HCT116 (cell line): ENCODE measurements around the gene MIA. TPM values are rescaled to one million over a fixed set of nuclear protein-coding genes. Genes with fewer than 3 reads are reported as not detected.
A peak's percentile ranks its signal among the peaks of the same experiment; 100 is the strongest.

Experiments used
- ATAC-seq: fragments of 200-7000 bp; cut with Tn5 transposase; 2 replicates; pipeline ENCODE4 v1.9.1; 2020; ENCODE audit warnings: mild to moderate bottlenecking, moderate library complexity
- BruUV-seq: library from RNA; stranded (reverse); fragments of 400-500 nt; replicated peaks from 2 replicates; lab custom pipeline; 2021; lab: Mats Ljungman, UMichigan
- CTCF ChIA-PET: fragments of 300-600 bp; sonication (Branson Sonifier 250); formaldehyde crosslinking; loops from one replicate; lab custom pipeline; 2021; ENCODE audit warnings: antibody characterized with exemption; lab: Charles Lee
- POLR2A ChIA-PET: fragments of 300-600, 350-600 bp; sonication (Branson Sonifier 250); formaldehyde crosslinking; loops from one replicate; lab custom pipeline; 2021; ENCODE audit warnings: antibody characterized with exemption; lab: Charles Lee
- RAD21 ChIA-PET, 2 experiments: fragments of 300-600 bp; sonication (Branson Sonifier 250); formaldehyde crosslinking; loops; one replicate each; lab custom pipeline; 2023; ENCODE audit warnings: low total read pairs in 2 of 2; ENCODE audit not compliant: uncharacterized antibody in 2 of 2, unreplicated experiment in 2 of 2, low non-redundant PET in 1 of 2; lab: Charles Lee
- DNase-seq: peaks from one replicate; pipeline ENCODE4 v3.0.0-alpha.2; 2010; ENCODE audit warnings: low read depth, low spot score
- H2AFZ ChIP-seq: fragments of 200-600 bp; shearing (Covaris generic), sonication (generic); 2 replicates; pipeline ENCODE4 v1.6.1; 2017; ENCODE audit warnings: low read depth, mixed run types, mixed read lengths, antibody characterized with exemption, low read length; ENCODE audit not compliant: poor library complexity, severe bottlenecking
- H3K27ac ChIP-seq: 2 replicates; pipeline ENCODE4 v1.5.1; 2012; ENCODE audit warnings: low read depth, low read length
- H3K27me3 ChIP-seq: fragments of 200-600 bp; sonication (generic); 2 replicates; pipeline ENCODE4 v1.6.1; 2016; ENCODE audit warnings: mixed run types, low read length, mixed read lengths; ENCODE audit not compliant: insufficient read depth
- H3K36me3 ChIP-seq, 2 experiments: fragments of 200-500 bp in 1 of 2; fragments of 200-600 bp in 1 of 2; sonication (Bioruptor generic) in 1 of 2; sonication (generic) in 1 of 2; 2 replicates each; pipeline versions ENCODE4 v1.5.1 to v1.6.1; 2014 to 2016; ENCODE audit warnings: low read length in 2 of 2, inconsistent platforms in 1 of 2, mixed read lengths in 1 of 2, mixed run types in 1 of 2; ENCODE audit not compliant: insufficient read depth in 2 of 2, control insufficient read depth in 1 of 2
- H3K4me1 ChIP-seq, 2 experiments: fragments of 200-600 bp in 1 of 2; sonication (generic) in 1 of 2; 2 replicates each; pipeline versions ENCODE4 v1.5.1 to v1.6.1; 2012 to 2017; ENCODE audit warnings: low read length in 2 of 2, inconsistent platforms in 1 of 2, mild to moderate bottlenecking in 1 of 2, mixed read lengths in 1 of 2, mixed run types in 1 of 2, moderate library complexity in 1 of 2; ENCODE audit not compliant: insufficient read depth in 2 of 2, control insufficient read depth in 1 of 2
- H3K4me2 ChIP-seq: fragments of 200-600 bp; sonication (generic); 2 replicates; pipeline ENCODE4 v1.6.1; 2017; ENCODE audit warnings: mixed run types, low read length, mixed read lengths
- H3K4me3 ChIP-seq, 2 experiments: fragments of 200-600 bp in 1 of 2; sonication (generic) in 1 of 2; replicated peaks in 1 of 2; 2 replicates each; pipeline ENCODE4 v1.5.1; 2011 to 2016; ENCODE audit warnings: low read length in 2 of 2, control low read depth in 1 of 2, low read depth in 1 of 2, mild to moderate bottlenecking in 1 of 2, mixed read lengths in 1 of 2, mixed run types in 1 of 2
- H3K79me2 ChIP-seq: fragments of 200-600 bp; sonication (generic); 2 replicates; pipeline ENCODE4 v1.6.1; 2017; ENCODE audit warnings: mild to moderate bottlenecking, mixed run types, low read length, moderate library complexity, mixed read lengths; ENCODE audit not compliant: insufficient read depth
- H3K9ac ChIP-seq: fragments of 200-600 bp; sonication (generic); 2 replicates; pipeline ENCODE4 v1.6.1; 2016; ENCODE audit warnings: low read length, mixed read lengths
- H3K9me2 ChIP-seq: fragments of 200-600 bp; sonication (generic), shearing (Covaris generic); 2 replicates; pipeline ENCODE4 v1.6.1; 2017; ENCODE audit warnings: mixed run types, mild to moderate bottlenecking, moderate library complexity; ENCODE audit not compliant: insufficient read depth
- H3K9me3 ChIP-seq, 2 experiments: fragments of 200-500 bp in 1 of 2; fragments of 200-600 bp in 1 of 2; sonication (Bioruptor generic) in 1 of 2; sonication (generic) in 1 of 2; 2 replicates each; pipeline ENCODE4 v1.6.1; 2014 to 2017; ENCODE audit warnings: low read length in 2 of 2, mixed read lengths in 2 of 2, inconsistent platforms in 1 of 2, low read depth in 1 of 2, mild to moderate bottlenecking in 1 of 2, mixed run types in 1 of 2, moderate library complexity in 1 of 2; ENCODE audit not compliant: control insufficient read depth in 1 of 2, insufficient read depth in 1 of 2
- H4K20me1 ChIP-seq: fragments of 200-600 bp; sonication (generic), shearing (Covaris generic); 2 replicates; pipeline ENCODE4 v1.6.1; 2017; ENCODE audit warnings: mixed run types, mild to moderate bottlenecking, moderate library complexity; ENCODE audit not compliant: insufficient read depth
- CTCF ChIP-seq, 3 experiments: fragments of 200-600 bp in 1 of 3; sonication (generic) in 1 of 3; IDR thresholded peaks in 2 of 3; conservative IDR thresholded peaks in 1 of 3; 2 replicates each; pipeline ENCODE4 v1.5.1; 2012 to 2017; ENCODE audit warnings: low read depth in 2 of 3, low read length in 2 of 3, antibody characterized with exemption in 1 of 3, borderline replicate concordance in 1 of 3, control low read depth in 1 of 3, mild to moderate bottlenecking in 1 of 3, mixed read lengths in 1 of 3, mixed run types in 1 of 3, moderate library complexity in 1 of 3; ENCODE audit not compliant: insufficient read depth in 1 of 3
- EGR1 ChIP-seq: IDR thresholded peaks from 2 replicates; pipeline ENCODE4 v1.6.1; 2012; ENCODE audit warnings: low read depth
- EZH2 ChIP-seq: fragments of 200-600 bp; sonication (generic); IDR thresholded peaks from 2 replicates; pipeline ENCODE4 v1.6.1; 2017; ENCODE audit warnings: antibody characterized with exemption, mixed run types
- FOSL1 ChIP-seq: IDR thresholded peaks from 2 replicates; pipeline ENCODE4 v1.6.1; 2012; ENCODE audit warnings: low read depth
- JUND ChIP-seq: IDR thresholded peaks from 2 replicates; pipeline ENCODE4 v1.6.1; 2012
- POLR2A ChIP-seq: IDR thresholded peaks from 2 replicates; pipeline ENCODE4 v1.7.0; 2011; ENCODE audit warnings: borderline replicate concordance; ENCODE audit not compliant: insufficient read depth, insufficient read length; ENCODE audit errors: extremely low read depth
- REST ChIP-seq: IDR thresholded peaks from 2 replicates; pipeline ENCODE4 v1.6.1; 2012; ENCODE audit warnings: low read depth
- SP1 ChIP-seq: IDR thresholded peaks from 2 replicates; pipeline ENCODE4 v1.6.1; 2012; ENCODE audit warnings: low read depth
- SRF ChIP-seq: IDR thresholded peaks from 2 replicates; pipeline ENCODE4 v1.6.1; 2012; ENCODE audit warnings: low read depth
- TCF7L2 ChIP-seq: IDR thresholded peaks from 2 replicates; pipeline ENCODE4 v1.7.0; 2011; ENCODE audit warnings: borderline replicate concordance, inconsistent platforms; ENCODE audit not compliant: insufficient read depth, insufficient read length; ENCODE audit errors: extremely low read depth
- YY1 ChIP-seq: IDR thresholded peaks from 2 replicates; pipeline ENCODE4 v1.6.1; 2011; ENCODE audit warnings: low read length, low read depth, moderate library complexity, mild to moderate bottlenecking; ENCODE audit not compliant: insufficient replicate concordance; ENCODE audit errors: extremely low read depth
- ZNF274 ChIP-seq: fragments of 200-500 bp; sonication (Bioruptor generic); IDR thresholded peaks from 2 replicates; pipeline ENCODE4 v1.6.1; 2014; ENCODE audit warnings: mild to moderate bottlenecking, low read depth, low read length, inconsistent platforms
- intact Hi-C: fragments of 100-400 bp; cut with micrococcal nuclease; formaldehyde crosslinking; loops from 2 replicates; pipeline ENCODE4 v1.10.0; 2022
- total RNA-seq: library from RNA; stranded (reverse); gene quantifications from one replicate; pipeline ENCODE4 v1.2.1, GENCODE V29; 2021; ENCODE audit not compliant: unreplicated experiment

MIA gene
- total RNA-seq, 1 experiment from 2014 or later, result 1.4 TPM

GRCh38 chr19:40747536-40747935 is 27.8 kb upstream of the MIA start:
- TF ChIP-seq SP1, result no peak
- no peak for TF ChIP-seq ZNF274
- Histone ChIP-seq H4K20me1 (no peaks in the 10 kb centered on the region), H3K4me3 (no peak overlapping the region), H3K4me1 (peaks cover 23 to 31% of the 10 kb centered on the region in 2 experiments; a peak in 3 of 4 replicates), H3K36me3 (peaks cover 0 to 5% of the 10 kb centered on the region in 2 experiments; a peak in 1 of 4 replicates), H3K4me2 (no peak overlapping the region), H3K27ac (no peak overlapping the region), H3K79me2 (peaks cover 15% of the 10 kb centered on the region), H3K9ac (no peak overlapping the region), H2AFZ (no peak overlapping the region), H3K27me3 (no peaks in the 10 kb centered on the region), H3K9me2 (no peaks in the 10 kb centered on the region), H3K9me3 (no peaks in the 10 kb centered on the region)
- no TSS peak for BruUV-seq
- CTCF ChIA-PET, result no interaction called here
- DNase-seq (no peak), ATAC-seq (no peak)
- intact Hi-C loops, result no loop called here
- RAD21 ChIA-PET, result no interaction called here
- POLR2A ChIA-PET, result no interaction called here

DNA sequence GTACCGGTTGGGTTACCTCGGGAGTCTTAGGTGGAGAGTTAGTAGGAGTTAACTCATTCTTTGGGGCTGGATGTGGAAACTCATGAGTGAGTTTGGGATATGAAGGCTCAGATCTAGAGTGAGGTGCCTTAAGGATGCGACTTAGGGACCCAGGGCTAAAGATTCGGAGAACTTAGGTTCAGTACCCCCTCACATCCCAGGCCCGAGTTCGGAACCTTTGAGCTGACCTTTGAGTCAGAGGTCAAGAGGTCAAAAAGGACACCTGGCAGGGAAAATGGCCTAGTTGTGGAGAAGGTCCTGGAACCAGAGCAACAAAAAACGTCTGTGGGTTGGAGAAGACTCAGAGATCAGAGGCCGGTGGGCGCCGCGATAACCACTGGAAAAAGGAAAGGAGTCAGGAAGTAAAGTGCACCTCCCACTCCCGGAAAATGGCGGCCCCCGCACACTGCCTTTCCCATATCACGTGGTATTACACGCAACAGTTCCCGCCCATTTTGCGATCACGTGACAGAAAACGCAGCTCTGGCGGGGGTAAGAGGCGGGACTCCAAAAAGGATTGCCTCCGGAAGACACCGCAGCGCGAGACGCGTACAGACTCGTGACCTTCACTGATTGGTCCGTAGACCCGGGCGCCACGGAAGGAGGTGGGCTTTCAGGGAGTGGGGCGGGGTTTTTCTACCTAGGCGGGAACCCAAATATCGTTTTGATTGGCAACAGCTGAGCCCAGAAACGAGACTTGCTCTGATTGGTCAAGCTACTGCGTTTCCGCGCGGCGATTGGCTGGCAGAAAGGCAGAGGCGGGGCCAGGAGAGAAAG is 25.1 kb upstream of the MIA start, which contains the start of gene ACTMAP:
TSS of gene ACTMAP (minus strand) at position 420 of the 816 bp plus-strand sequence. CDS start 674 bp downstream, outside the sequence.
- CTCF ChIA-PET, result interaction anchor here (0.9 to 1.5 kb wide), 5 partner anchors 28 to 87 kb away, joined by 4 to 9 read pairs (median 6); partner anchors contain the start of genes EGLN2 and RAB4B
- peaks cover 19 to 41% of the 10 kb centered on the region in 2 experiments; a peak in 3 of 4 replicates for H3K4me1 ChIP-seq
- peak; percentile 100 for DNase-seq
- H3K4me2 ChIP-seq, result peak within 1 kb of the TSS; percentile 95
- RAD21 ChIA-PET, result interaction anchor here in 1 of 2 experiments (0.7 kb wide), 1 partner anchor 87 kb away, joined by 3 read pairs; no protein-coding TSS in a partner anchor
- peak within 1 kb of the TSS; percentile 99 for H3K9ac ChIP-seq
- no peaks in the 10 kb centered on the region for H3K27me3 ChIP-seq
- H3K9me2 ChIP-seq, result no peaks in the 10 kb centered on the region
- TSS peak; percentile 93 for BruUV-seq
- peak within 1 kb of the TSS; percentile 67 to 81 for H3K4me3 ChIP-seq
- H3K27ac ChIP-seq, result peak within 1 kb of the TSS; percentile 90
- POLR2A ChIA-PET, result interaction anchor here (0.8 to 2.6 kb wide), 12 partner anchors 9 to 104 kb away, joined by 3 to 24 read pairs (median 4); partner anchors contain the start of genes COQ8B, EGLN2, ITPKC and RAB4B
- peaks cover 2 to 24% of the 10 kb centered on the region in 2 experiments; a peak in 2 of 4 replicates for H3K36me3 ChIP-seq
- no peaks in the 10 kb centered on the region for H4K20me1 ChIP-seq
- peaks cover 42% of the 10 kb centered on the region for H3K79me2 ChIP-seq
- no peak within 1 kb of the TSS for H2AFZ ChIP-seq
- peak; percentile 91 for ATAC-seq
- no peaks in the 10 kb centered on the region for H3K9me3 ChIP-seq
- intact Hi-C loops, result loop anchor here (2.0 kb wide), 2 partner anchors 33 to 49 kb away; partner anchors contain the start of genes COQ8B, EGLN2 and ITPKC
- TF ChIP-seq TCF7L2, result peak; percentile 58
- peak; percentile 96 for TF ChIP-seq YY1
- no peak for TF ChIP-seq REST
- peak; percentile 74 for TF ChIP-seq POLR2A
- peak; percentile 82 for TF ChIP-seq EGR1
- TF ChIP-seq FOSL1, result no peak
- peak; percentile 50; the same call in 1 of the 2 replicates for TF ChIP-seq SRF
- TF ChIP-seq SP1, result peak; percentile 92
- no peak for TF ChIP-seq EZH2
- TF ChIP-seq JUND, result no peak
- TF ChIP-seq ZNF274, result no peak
- no peak for TF ChIP-seq CTCF (IDR thresholded peaks at IDR 0.05 in 2 of 3, conservative IDR thresholded peaks at IDR 0.05 in 1 of 3; ENCODE audit: borderline replicate concordance in 1 of 3, insufficient read depth in 1 of 3, low read depth in 2 of 3, low read length in 2 of 3)
